Skeletal muscle satellite cell (primary cell): ENCODE measurements around the gene TEX14.

Experiments
- H3K27me3 ChIP-seq: 2 replicates; pipeline ENCODE4 v1.7.0; 2013; ENCODE audit warnings: low read length; ENCODE audit not compliant: control insufficient read depth, insufficient read depth
- H3K36me3 ChIP-seq: 2 replicates; pipeline ENCODE4 v1.7.0; 2013; ENCODE audit warnings: mild to moderate bottlenecking, control low read depth, low read length; ENCODE audit not compliant: insufficient read depth
- H3K4me1 ChIP-seq: 2 replicates; pipeline ENCODE4 v1.7.0; 2013; ENCODE audit warnings: low read length; ENCODE audit not compliant: control insufficient read depth, insufficient read depth
- H3K4me2 ChIP-seq: 2 replicates; pipeline ENCODE4 v1.7.0; 2013; ENCODE audit warnings: mild to moderate bottlenecking, low read length
- H3K4me3 ChIP-seq: 2 replicates; pipeline ENCODE4 v1.7.0; 2013; ENCODE audit warnings: low read length
- H3K9ac ChIP-seq: 2 replicates; pipeline ENCODE4 v1.7.0; 2013; ENCODE audit warnings: mild to moderate bottlenecking, low read depth, low read length, moderate library complexity
- H3K9me3 ChIP-seq: replicated peaks from 2 replicates; pipeline ENCODE4 v1.7.0; 2013; ENCODE audit warnings: mild to moderate bottlenecking, control low read depth, low read length

TEX14 gene

GRCh38 chr17:58539698-58540097 lies 152.1 kb downstream of the TEX14 start:
- peaks cover 51% of the 10 kb centered on the region for H3K27me3 ChIP-seq
- no peak overlapping the region for H3K4me2 ChIP-seq
- H3K9me3 ChIP-seq, result no peaks in the 10 kb centered on the region
- H3K4me3 ChIP-seq, result no peak overlapping the region
- H3K9ac ChIP-seq, result no peak overlapping the region
- H3K4me1 ChIP-seq, result peaks cover 11% of the 10 kb centered on the region
- H3K36me3 ChIP-seq, result no peaks in the 10 kb centered on the region

GRCh38 chr17:58538811-58539409 lies 152.9 kb downstream of the TEX14 start:
- peaks cover 15% of the 10 kb centered on the region for H3K4me1 ChIP-seq
- no peak overlapping the region for H3K4me3 ChIP-seq
- no peaks in the 10 kb centered on the region for H3K9me3 ChIP-seq
- no peak overlapping the region for H3K9ac ChIP-seq
- peaks cover 46% of the 10 kb centered on the region for H3K27me3 ChIP-seq
- no peaks in the 10 kb centered on the region for H3K36me3 ChIP-seq
- no peak overlapping the region for H3K4me2 ChIP-seq

DNA sequence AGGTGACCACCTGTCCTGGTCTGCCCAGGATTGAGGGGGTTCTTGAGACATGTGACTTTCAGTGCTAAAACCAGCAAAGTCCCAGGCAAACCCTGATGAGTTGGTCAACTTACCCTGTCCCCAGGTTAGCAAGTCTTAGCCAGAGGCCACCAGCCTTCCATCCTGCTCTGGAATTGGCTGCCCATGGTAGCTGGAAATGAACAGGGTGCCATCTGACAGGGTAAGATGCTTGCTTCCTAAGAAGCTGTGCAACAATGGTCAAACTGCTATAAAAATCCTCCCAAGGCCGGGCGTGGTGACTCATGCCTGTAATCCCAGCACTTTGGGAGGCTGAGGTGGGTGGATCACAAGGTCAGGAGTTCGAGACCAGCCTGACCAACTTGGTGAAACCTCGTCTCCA lies 154.6 kb downstream of the TEX14 start:
- Histone ChIP-seq H3K9ac (no peak overlapping the region), H3K4me1 (peaks cover 16% of the 10 kb centered on the region), H3K4me2 (no peak overlapping the region), H3K9me3 (no peaks in the 10 kb centered on the region), H3K27me3 (peaks cover 37% of the 10 kb centered on the region), H3K36me3 (no peaks in the 10 kb centered on the region), H3K4me3 (no peak overlapping the region)

DNA sequence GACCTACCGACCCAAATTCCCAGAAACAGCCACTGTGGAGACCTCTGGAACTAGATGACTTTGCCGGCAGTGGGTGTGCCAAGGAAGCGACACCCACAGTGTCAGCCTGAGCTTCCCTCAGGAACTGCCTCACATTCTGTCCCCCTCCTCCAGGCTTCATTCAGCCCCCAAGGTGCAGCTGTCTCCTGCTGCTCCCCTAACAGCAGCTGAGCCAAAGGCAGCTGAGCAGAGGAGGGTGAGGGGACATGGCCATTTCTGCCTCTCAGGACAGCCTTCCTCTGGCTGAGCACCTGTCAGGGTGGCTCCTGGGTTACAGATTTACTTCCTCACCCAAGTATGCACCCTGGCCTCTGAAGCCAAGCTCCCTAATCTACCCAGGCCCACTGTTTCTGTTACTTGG lies 155.3 kb downstream of the TEX14 start:
- Histone ChIP-seq H3K9ac (no peak overlapping the region), H3K27me3 (peaks cover 39% of the 10 kb centered on the region), H3K4me1 (peaks cover 18% of the 10 kb centered on the region), H3K4me3 (no peak overlapping the region), H3K9me3 (no peaks in the 10 kb centered on the region), H3K4me2 (no peak overlapping the region), H3K36me3 (no peaks in the 10 kb centered on the region)

GRCh38 chr17:58535431-58535830 lies 156.4 kb downstream of the TEX14 start:
- Histone ChIP-seq H3K4me2 (no peak overlapping the region), H3K4me1 (peaks cover 18% of the 10 kb centered on the region), H3K27me3 (peaks cover 46% of the 10 kb centered on the region), H3K36me3 (no peaks in the 10 kb centered on the region), H3K9me3 (no peaks in the 10 kb centered on the region), H3K9ac (no peak overlapping the region), H3K4me3 (no peak overlapping the region)

- Histone ChIP-seq H3K27me3 (peaks cover 49% of the 10 kb centered on the region), H3K4me2 (no peak overlapping the region), H3K9ac (no peak overlapping the region), H3K4me3 (no peak overlapping the region), H3K36me3 (no peaks in the 10 kb centered on the region), H3K4me1 (peaks cover 18% of the 10 kb centered on the region), H3K9me3 (no peaks in the 10 kb centered on the region)
These were observed 156.9 kb downstream of the TEX14 start for GRCh38 chr17:58534901-58535421.

- Histone ChIP-seq H3K4me2 (no peak overlapping the region), H3K9me3 (no peaks in the 10 kb centered on the region), H3K27me3 (peaks cover 53% of the 10 kb centered on the region), H3K36me3 (no peaks in the 10 kb centered on the region), H3K4me3 (no peak overlapping the region), H3K9ac (no peak overlapping the region), H3K4me1 (peaks cover 18% of the 10 kb centered on the region)
These were observed 157.5 kb downstream of the TEX14 start for GRCh38 chr17:58534331-58534730.

DNA sequence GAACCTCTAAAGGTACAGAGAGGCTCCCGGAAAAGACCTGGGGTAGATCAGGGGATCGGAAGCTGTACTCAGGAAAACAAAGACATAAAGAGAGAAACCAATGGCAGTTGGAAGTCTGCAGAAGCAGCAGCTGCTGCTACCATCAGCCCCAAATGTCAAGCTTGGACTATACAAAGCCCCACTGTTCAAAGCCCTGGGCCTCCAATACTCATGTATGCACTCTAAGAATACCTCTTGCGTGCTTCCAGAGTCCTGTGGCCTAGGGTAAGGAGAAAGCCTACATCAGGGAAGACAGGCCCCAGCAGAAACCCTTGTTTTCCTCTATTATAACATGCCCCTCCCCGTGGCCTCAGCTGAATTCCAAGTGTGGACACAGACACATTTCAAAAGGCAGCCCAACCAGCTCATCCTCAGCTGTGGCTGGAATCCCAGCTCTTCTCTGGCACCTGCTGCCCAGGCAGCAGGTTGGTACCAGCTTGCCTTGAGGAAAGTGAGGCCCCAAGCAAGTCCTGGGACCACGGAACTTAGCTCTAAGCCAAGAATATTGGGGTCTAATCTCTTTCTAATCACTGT lies 158.1 kb downstream of the TEX14 start:
- peaks cover 54% of the 10 kb centered on the region for H3K27me3 ChIP-seq
- H3K4me1 ChIP-seq, result peaks cover 18% of the 10 kb centered on the region
- H3K9ac ChIP-seq, result no peak overlapping the region
- H3K9me3 ChIP-seq, result no peaks in the 10 kb centered on the region
- no peak overlapping the region for H3K4me3 ChIP-seq
- no peak overlapping the region for H3K4me2 ChIP-seq
- H3K36me3 ChIP-seq, result no peaks in the 10 kb centered on the region

DNA sequence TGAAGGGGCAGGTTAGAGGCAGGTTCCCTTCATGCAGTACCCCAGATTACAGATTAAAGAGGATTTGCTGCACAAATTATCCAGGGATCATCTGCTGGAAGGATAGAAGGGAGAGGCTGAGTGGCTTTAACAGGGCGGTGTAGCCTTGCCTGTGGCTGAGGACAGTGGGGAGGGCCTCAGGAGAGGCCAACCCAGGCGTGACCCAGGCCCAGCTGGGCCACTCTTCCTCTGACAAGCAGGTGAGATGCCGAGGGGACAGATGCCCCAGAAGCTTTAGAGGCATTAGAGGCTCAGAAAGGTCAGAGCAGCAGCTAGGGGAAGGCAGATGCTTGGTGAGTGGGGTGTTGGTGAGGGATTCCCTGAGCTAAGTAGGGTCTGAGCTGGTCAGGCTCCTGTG lies 159.3 kb downstream of the TEX14 start:
- Histone ChIP-seq H3K4me3 (no peak overlapping the region), H3K27me3 (peaks cover 50% of the 10 kb centered on the region), H3K36me3 (no peaks in the 10 kb centered on the region), H3K4me2 (peak overlapping the region; percentile 90), H3K9ac (no peak overlapping the region), H3K9me3 (no peaks in the 10 kb centered on the region), H3K4me1 (peaks cover 18% of the 10 kb centered on the region)

DNA sequence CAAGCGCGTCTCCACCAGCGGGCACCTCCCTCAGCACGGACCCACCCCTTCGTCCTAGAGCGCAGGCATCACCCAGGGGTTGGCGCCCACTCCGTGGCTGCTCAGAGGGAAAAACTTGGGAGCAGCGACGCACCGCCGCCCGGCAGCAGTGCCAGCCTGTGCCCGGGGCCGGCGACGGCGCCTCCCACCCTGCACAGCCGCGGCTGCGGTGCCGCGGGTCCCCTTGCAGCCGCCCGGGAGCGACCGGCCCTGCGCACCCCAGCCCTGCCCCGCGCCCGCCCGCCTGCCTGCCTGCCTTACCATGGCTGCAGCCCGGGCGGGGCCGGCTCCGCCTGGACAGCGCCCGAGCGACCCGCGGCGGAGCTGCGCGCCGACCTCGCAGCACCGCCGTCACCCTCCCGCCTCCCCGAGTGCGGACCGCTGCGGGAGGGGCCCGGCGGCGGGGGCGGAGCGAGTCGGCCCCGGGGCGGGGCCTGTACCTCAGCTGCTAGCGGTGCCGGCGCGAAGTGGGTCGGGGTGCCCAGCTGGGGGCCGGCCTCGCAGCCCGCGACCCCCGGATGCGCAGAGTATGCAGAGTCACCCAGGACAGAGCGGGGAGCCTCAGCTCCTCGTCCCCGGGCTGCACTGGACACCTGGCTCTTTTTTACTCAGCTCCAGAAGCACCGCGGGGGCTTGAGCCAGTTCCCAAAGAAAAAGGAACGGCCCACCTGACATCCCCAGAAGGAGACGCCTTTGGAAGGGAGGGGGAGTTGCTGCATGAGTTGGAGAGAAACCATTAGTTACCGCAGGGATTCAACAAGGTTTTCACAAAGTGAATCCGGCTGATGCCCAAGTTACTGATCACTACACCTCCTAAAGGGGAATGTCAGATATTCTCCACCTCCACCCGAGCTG lies 159.9 kb downstream of the TEX14 start:
- Histone ChIP-seq H3K36me3 (no peaks in the 10 kb centered on the region), H3K4me3 (peak overlapping the region; percentile 66), H3K4me1 (peaks cover 18% of the 10 kb centered on the region), H3K9me3 (no peaks in the 10 kb centered on the region), H3K4me2 (peak overlapping the region; percentile 90), H3K9ac (peak overlapping the region; percentile 38), H3K27me3 (peaks cover 47% of the 10 kb centered on the region)

DNA sequence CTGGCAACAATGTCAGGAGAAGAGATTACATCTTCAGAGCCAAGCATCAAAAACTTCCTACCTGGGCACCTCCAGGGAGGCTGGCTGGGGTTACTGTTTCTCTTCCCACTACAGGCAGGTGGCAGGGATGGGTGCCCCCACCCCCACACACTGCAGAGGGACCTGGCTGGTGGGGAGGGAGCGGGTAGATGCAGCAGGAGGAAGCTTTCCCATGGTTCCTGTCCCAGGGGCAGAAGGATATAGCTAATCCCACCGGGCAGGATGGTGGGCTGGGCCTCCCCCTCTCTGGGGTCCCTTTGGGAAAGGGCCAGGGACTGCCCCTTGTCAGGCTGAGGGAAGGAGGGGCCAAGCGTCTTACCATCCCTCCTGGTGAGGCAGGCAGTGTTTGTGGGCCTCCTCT lies 160.7 kb downstream of the TEX14 start:
- Histone ChIP-seq H3K36me3 (no peaks in the 10 kb centered on the region), H3K4me2 (peak overlapping the region; percentile 90), H3K4me3 (no peak overlapping the region), H3K4me1 (peaks cover 18% of the 10 kb centered on the region), H3K27me3 (peaks cover 40% of the 10 kb centered on the region), H3K9me3 (no peaks in the 10 kb centered on the region), H3K9ac (no peak overlapping the region)
